ENCODE measurements around the gene ARRDC5. TPM values are rescaled to one million over a fixed set of nuclear protein-coding genes. Genes with fewer than 3 reads are reported as not detected.

The ARRDC5 gene
- total RNA-seq, 6 experiments from 2014 or later: not detected

DNA sequence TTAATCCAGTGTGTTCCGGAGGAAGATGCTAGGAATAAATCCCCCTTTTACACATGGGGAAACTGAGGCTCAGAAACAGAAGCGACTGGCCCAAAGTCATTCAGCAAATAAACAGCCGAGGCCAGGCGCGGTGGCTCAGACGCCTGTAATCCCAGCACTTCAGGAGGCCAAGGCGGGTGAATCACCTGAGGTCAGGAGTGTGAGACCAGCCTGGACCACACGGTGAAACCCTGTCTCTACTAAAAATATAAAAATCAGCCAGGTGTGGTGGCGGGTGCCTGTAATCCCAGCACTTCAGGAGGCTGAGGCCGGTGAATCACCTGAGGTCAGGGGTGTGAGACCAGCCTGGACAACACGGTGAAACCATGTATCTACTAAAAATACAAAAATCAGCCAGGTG lies 23.7 kb downstream of the ARRDC5 start:
- TF ChIP-seq, protein P1, sequence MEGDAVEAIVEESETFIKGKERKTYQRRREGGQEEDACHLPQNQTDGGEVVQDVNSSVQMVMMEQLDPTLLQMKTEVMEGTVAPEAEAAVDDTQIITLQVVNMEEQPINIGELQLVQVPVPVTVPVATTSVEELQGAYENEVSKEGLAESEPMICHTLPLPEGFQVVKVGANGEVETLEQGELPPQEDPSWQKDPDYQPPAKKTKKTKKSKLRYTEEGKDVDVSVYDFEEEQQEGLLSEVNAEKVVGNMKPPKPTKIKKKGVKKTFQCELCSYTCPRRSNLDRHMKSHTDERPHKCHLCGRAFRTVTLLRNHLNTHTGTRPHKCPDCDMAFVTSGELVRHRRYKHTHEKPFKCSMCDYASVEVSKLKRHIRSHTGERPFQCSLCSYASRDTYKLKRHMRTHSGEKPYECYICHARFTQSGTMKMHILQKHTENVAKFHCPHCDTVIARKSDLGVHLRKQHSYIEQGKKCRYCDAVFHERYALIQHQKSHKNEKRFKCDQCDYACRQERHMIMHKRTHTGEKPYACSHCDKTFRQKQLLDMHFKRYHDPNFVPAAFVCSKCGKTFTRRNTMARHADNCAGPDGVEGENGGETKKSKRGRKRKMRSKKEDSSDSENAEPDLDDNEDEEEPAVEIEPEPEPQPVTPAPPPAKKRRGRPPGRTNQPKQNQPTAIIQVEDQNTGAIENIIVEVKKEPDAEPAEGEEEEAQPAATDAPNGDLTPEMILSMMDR (IDR thresholded peaks at IDR 0.05): no peak
- H3K4me3 Mint-ChIP-seq: no peak overlapping the region
- H3K27ac Mint-ChIP-seq: no peak overlapping the region
- H3K36me3 Mint-ChIP-seq (ENCODE audit: low read depth): no peaks in the 10 kb centered on the region
- no peaks in the 10 kb centered on the region for H3K4me1 Mint-ChIP-seq (ENCODE audit: low read depth)
- no peak for DNase-seq
- H3K9me3 Mint-ChIP-seq: no peaks in the 10 kb centered on the region
- peaks cover 3% of the 10 kb centered on the region for H3K27me3 Mint-ChIP-seq (ENCODE audit: insufficient read depth)

DNA sequence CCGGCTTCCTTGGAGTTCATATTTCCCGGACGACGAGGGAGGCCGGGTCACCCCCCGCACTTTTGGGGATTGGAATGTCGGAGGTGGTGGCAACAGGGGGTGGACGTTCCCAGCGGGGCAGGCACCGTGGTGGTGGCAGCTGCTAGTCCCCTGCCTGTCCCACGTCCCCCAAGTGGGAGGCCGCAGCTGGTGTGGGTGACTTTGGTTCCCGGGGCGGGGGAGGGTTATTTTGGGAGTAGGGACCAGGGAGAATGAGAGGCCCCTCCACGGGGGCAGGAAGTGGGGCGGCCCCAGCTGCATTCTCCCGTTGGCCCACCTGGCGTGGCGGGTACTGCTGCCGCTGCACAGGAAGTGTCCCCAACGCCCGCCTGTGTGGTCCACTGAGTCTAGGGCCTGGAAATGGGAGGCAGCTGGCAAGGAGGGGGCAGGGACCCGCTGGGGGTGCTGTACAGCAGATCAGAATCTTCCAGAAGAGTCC lies 24.2 kb downstream of the ARRDC5 start:
- H3K4me1 Mint-ChIP-seq (ENCODE audit: low read depth): no peaks in the 10 kb centered on the region
- H3K9me3 Mint-ChIP-seq: no peaks in the 10 kb centered on the region
- no peak for DNase-seq
- peaks cover 3% of the 10 kb centered on the region for H3K27me3 Mint-ChIP-seq (ENCODE audit: insufficient read depth)
- H3K4me3 Mint-ChIP-seq: no peak overlapping the region
- no peaks in the 10 kb centered on the region for H3K36me3 Mint-ChIP-seq (ENCODE audit: low read depth)
- H3K27ac Mint-ChIP-seq: no peak overlapping the region
- TF ChIP-seq, protein P1 (IDR thresholded peaks at IDR 0.05): no peak

DNA sequence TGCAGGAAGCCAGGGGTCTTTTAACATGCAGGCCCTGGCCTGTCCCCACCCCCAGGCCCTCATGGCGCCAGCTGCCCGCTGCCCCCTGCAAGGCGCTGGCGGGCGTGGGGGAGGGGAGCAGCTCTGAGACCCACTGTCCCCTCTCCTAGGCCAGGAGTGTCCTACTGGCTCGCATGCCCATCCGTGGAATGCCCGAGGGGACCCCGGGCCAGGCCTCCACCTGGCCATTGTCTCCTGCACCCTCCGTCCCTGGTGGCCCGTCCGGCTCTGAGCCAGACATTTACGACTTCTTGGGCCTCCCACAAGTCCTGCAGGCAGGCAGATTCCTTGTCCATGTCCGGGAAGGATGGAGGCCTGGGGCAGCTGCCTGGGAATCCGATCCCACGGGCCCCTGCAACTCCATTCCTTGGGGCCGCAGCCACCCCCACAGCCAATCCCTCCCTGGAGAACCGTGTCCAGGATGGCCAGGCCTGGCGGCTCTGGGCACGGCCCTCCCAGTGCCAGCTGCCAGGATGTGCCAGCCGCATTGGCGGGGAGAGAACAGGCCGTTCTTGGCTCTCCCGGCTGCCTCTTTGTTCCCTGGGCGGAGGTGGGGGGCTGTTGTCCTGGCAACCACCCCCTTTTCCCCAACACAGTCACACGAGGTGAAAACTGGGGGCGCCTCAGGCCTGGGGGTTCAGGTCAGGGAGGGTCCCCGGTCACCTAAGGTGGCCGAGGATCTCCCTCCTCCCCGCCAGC lies 24.8 kb downstream of the ARRDC5 start:
- peaks cover 3% of the 10 kb centered on the region for H3K27me3 Mint-ChIP-seq (ENCODE audit: insufficient read depth)
- no peak for DNase-seq
- no peak overlapping the region for H3K27ac Mint-ChIP-seq
- no peaks in the 10 kb centered on the region for H3K9me3 Mint-ChIP-seq
- TF ChIP-seq, protein P1 (IDR thresholded peaks at IDR 0.05): no peak
- no peak overlapping the region for H3K4me3 Mint-ChIP-seq
- peaks cover under 1% of the 10 kb centered on the region for H3K4me1 Mint-ChIP-seq (ENCODE audit: low read depth)
- no peaks in the 10 kb centered on the region for H3K36me3 Mint-ChIP-seq (ENCODE audit: low read depth)

DNA sequence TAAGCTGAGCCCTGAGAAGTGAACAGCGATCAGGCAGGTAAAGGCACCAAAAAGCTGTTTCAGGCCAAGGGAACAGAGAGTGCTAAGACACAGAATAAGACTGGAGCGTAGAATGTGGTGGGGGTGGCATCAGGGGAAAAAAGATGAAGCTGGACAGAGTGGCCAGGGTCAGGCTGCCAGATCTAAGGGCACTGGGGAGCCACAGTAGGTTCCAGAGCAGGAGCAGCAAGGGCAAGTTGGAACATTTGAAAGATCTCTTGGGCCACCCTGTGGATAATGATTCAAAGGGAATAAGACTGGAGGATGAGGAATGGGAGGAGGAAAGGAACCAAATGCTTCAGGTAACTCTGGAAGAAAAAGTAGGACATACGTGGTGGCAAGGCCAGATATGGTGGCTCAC lies 28.8 kb downstream of the ARRDC5 start:
- Mint-ChIP-seq H3K36me3 (ENCODE audit: low read depth) (peaks cover 9% of the 10 kb centered on the region), H3K9me3 (peaks cover 7% of the 10 kb centered on the region; the same call in 1 of the 2 replicates), H3K27me3 (ENCODE audit: insufficient read depth) (no peaks in the 10 kb centered on the region), H3K4me3 (no peak overlapping the region), H3K4me1 (ENCODE audit: low read depth) (peaks cover 23% of the 10 kb centered on the region), H3K27ac (no peak overlapping the region)
- TF ChIP-seq, protein P1 (IDR thresholded peaks at IDR 0.05): no peak
- DNase-seq: no peak

DNA sequence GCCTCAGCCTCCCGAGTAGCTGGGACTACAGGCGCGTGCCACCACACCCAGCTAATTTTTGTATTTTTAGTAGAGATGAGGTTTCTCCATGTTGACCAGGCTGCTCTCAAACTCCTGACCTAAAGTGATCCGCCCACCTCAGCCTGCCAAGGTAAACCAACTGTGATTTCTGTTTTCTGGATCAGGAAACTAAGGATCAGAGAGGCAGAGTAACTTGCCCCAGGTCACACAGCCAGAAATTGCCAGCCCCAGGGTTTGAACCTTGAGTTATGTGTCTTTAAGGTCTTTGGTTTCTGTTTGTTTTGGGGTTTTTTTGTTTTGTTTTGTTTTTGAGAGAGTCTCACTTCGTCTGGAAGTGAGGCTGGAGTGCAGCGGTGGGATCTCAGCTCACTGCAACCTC lies 31.0 kb downstream of the ARRDC5 start:
- Mint-ChIP-seq H3K36me3 (ENCODE audit: low read depth) (peaks cover 9% of the 10 kb centered on the region), H3K4me1 (ENCODE audit: low read depth) (peaks cover 31% of the 10 kb centered on the region), H3K27me3 (ENCODE audit: insufficient read depth) (no peaks in the 10 kb centered on the region), H3K9me3 (peaks cover 7% of the 10 kb centered on the region; the same call in 1 of the 2 replicates), H3K4me3 (no peak overlapping the region), H3K27ac (no peak overlapping the region)
- TF ChIP-seq, protein P1 (IDR thresholded peaks at IDR 0.05): no peak
- DNase-seq: no peak

All from HFFc6 (cell line).